IPS-NIHi11 (cell line): Measurements from ENCODE around the gene VWA3B.
"Not testable (repeated sequence)": the region's sequence is repeated elsewhere in the genome, so short reads cannot be mapped to it uniquely, and the experiment has no call there.

ENCODE experiments used
- DNase-seq: peaks from one replicate; pipeline ENCODE4 v3.0.0; 2012; ENCODE audit warnings: mixed read lengths, low spot score

Gene VWA3B

GRCh38 chr2:98088261-98088660 lies 1.3 kb downstream of the VWA3B start:
- no peak for DNase-seq

- no peak for DNase-seq
Observed at GRCh38 chr2:98089941-98090340, 3.0 kb downstream of the VWA3B start.

DNA sequence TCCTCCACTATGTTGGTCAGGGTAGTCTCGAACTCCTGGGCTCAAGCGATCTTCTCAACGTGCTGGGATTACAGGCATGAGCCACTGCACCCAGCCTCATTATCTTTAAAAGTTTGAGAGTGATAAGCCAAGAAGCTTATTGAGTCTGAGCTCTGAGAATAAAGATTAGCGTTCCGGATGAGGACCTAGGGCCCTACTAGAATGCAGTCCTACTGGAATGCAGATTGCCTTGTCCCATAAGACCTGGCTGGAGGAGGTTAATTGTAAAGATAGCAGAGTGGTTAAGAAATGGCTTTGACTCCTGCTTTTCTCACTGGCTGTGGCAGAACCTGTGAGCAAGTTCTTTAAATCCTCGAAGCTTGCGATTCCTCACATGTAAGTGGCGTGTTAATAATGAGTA lies 4.0 kb downstream of the VWA3B start:
- no peak for DNase-seq

DNA sequence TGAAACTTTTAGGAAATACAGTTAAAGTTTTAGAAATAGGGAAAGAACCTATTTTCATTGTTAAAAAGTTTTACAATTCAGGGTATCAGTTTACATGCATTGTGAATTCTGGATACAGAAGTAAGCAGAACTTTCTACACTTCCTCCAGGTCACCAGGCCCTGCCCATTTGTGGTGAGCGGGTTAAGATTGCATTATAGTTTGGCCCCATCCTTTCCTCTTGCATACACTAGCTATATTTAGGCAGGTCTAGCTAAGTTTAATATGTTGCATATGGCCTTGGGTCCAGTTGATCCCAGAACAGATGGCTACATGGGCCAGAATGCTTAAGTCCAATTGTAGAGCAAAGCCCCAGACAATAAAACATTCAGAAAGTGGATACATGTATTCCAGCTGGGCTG lies 4.8 kb downstream of the VWA3B start:
- DNase-seq: no peak

DNA sequence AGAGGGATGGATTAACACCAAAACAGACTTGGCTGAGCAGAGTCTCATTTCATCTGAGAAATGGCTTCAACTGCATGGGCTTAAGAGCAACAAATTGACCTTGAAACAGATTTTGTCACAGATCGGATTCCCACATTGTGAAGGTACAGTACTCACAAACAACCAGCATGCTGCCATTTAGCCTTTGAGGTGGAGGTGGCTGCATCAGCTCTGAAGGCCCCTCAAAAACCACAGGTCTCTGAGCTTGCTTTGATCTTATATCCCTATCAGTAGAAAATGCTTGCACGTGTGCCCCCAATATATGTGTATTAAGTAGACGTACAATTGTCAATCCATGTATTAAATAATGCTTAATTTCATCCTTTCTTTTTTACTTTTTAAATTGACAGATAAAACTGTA lies 6.2 kb downstream of the VWA3B start:
- DNase-seq: no peak

- no peak for DNase-seq
Observed at GRCh38 chr2:98093611-98094010, 6.6 kb downstream of the VWA3B start.

DNA sequence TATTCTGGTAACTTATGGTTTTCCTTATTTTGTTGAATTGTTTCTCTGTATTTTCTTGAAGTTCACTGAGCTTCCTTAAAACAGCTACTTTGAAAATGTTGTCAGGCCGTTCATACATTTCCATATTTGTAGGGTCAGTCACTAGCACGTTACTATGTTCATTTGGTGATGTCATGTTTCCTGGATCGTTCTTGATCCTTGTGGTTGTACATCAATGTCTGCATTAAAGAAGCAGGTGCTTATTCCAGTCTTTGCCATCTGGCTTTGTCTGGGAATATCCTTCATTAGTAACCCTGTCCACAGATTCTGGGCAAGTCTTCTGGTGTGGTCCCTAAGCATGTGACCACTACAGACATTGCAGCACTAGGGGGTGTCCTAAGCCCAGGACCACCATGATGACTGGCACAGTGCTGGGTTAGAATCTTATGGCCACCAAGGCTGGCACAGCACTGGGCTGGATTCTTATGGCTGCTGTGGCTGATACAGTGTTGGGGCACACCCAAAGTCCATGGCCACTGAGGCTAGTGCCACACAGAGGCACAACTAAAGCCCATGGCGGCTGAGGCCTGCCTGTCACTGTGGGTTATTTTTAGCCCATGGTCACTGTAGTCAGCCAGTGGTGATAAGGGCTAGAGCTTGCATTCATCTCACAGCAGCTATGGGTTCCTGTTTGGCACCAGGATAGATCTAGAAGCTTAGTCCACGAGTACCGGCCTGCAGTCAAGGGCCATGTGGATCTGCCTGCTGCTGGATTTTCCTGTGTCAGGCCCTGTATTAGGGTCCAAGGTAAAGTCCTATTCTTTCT lies 13.2 kb downstream of the VWA3B start:
- no peak for DNase-seq

GRCh38 chr2:98102315-98102714 lies 15.3 kb downstream of the VWA3B start:
- DNase-seq: not testable (repeated sequence)

- DNase-seq: no peak
Observed at GRCh38 chr2:98102878-98103277, 15.9 kb downstream of the VWA3B start.

GRCh38 chr2:98108110-98108509 lies 21.1 kb downstream of the VWA3B start:
- DNase-seq: no peak

DNA sequence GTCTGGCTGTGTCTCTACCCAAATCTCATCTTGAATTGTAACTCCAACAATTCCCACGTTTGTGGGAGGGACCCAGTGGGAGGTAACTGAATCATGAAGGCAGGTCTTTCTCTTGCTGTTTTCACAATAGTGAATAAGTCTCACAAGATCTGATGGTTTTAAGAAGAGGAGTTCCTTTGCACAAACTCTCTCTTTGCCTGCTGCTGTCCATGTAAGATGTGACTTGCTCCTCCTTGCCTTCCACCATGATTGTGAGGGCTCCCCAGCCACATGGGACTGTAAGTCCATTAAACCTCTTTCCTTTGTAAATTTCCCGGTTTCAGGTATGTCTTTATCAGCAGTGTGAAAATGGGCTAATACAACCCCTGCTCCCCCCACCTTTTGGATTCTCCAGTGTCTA lies 23.8 kb downstream of the VWA3B start:
- DNase-seq: no peak

- no peak for DNase-seq
Observed at GRCh38 chr2:98114643-98115330, 27.8 kb downstream of the VWA3B start.

- no peak for DNase-seq
Observed at GRCh38 chr2:98118161-98118560, 31.2 kb downstream of the VWA3B start.

DNA sequence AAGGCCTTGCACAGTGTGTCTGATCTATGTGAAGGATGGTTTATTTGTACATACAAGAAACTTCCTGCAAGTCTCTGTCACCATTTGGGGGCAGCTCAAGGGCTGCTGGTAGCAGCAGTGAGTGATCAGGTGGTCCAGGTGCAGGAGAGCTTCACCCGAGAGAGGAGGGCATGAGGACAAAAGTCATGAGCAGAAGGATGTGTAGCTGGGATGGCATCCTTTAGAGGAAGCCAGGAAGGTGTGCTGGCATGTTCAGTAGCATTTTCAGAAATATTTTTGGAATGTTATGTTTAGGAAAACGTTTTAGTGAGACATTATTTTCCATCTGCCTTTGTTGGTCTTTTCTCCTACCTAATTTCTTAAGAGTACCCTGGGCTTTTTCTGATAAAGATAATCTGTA lies 31.9 kb downstream of the VWA3B start:
- DNase-seq: no peak

- no peak for DNase-seq
Observed at GRCh38 chr2:98121149-98121548, 34.2 kb downstream of the VWA3B start.

- no peak for DNase-seq
Observed at GRCh38 chr2:98122524-98122923, 35.6 kb downstream of the VWA3B start.

DNA sequence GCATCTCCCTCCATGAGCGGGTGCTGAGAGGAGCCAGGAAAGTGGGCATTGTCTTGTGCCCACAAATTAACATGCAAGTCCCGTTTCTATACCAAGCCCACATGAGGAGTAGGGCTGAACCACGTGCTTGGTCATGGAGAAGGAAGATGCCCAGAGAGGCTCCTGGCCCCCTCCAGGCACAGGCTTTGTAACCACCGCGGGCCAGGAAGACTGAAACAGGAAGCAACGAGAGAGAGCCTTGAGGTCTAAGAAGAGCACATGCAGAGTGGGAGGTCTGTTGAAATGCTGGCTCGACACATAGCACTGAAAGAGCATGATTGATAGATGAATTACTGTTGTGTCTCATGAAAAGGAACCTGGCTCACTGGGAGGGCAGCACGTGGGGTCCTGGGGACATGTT lies 36.3 kb downstream of the VWA3B start:
- no peak for DNase-seq

- no peak for DNase-seq
Observed at GRCh38 chr2:98126061-98126460, 39.1 kb downstream of the VWA3B start.

DNA sequence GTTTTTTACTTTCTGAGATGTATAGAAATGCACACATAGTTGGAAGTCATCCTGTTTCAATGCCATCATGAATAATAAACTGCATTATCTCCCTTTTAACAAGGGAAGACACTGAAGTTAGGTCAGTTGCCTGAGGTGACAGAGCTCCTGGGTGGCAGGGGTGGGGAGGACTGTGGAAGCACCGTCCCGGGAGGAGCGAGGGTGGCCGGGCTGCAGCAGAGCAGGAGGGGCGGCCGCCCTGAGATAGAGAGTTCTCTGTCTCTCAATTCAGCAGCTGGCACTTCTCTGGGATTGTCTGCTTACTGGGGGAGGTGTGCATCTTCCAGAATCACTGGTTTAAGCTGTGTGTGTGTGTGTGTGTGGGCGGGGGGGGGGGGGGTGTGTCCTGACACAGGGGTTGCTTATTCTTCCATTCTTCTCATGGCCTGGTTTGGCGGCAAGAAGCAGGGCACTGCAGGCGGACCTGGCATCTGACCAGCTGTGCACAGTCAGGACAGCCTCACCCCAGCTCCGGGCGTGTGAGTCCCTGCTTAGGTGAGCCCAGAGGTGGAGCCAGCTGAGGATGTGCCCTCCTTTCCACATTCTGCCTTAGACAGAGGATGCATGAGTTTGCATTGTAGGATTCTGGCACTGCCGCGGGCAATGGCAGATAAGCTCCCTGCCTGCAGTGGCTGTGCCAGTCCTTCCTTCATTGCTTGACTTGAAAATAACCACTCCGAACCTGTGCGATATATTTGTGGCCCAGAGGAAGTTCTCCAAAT lies 40.4 kb downstream of the VWA3B start:
- no peak for DNase-seq

DNA sequence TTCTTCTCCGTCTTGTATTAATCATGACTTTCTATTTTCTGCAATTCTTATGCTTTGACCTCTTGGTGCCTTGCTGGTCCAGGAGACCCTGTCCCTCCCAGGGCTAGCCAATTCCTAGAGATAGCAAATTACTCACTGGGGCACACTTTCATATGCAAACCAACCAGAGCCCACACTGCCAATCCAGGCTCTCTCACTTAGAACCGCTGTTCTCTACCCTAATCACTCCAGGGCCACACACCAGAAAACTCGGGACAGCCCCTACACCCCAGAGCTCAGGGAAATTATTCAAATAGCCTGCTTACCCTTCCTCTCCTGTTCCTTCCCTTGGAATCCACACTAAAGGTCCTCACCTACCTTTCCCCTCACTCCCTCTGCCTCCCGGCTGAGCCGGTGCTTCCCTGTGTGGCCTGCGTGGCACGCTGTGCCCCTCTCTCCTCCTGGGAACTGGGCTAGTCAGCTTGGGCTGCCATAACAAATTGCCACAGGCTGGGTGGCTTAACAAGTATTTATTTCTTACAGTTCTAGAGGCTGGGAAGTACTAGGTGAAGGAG lies 41.7 kb downstream of the VWA3B start:
- no peak for DNase-seq

- DNase-seq: not testable (repeated sequence)
Observed at GRCh38 chr2:98130073-98130472, 43.1 kb downstream of the VWA3B start.

GRCh38 chr2:98134172-98135005 lies 47.4 kb downstream of the VWA3B start:
- DNase-seq: peak; percentile 44
